Thyroid gland (tissue), 4 donors: ENCODE data around the gene MAST4.

Experiments
- POLR2A ChIP-seq, 2 donors: fragments of 450-650 bp; IDR thresholded peaks; one replicate each; pipeline ENCODE4 v1.6.1; 2017; ENCODE audit warnings: antibody characterized with exemption in 2 of 2, mild to moderate bottlenecking in 2 of 2, moderate library complexity in 1 of 2
- TF ChIP-seq, protein P1 (sequence below), 6 experiments: fragments of 200-600 bp in 3 of 6; fragments of 450-650 bp in 3 of 6; sonication (generic) in 3 of 6; IDR thresholded peaks; one replicate each; pipeline ENCODE4 v1.5.1; 2016 to 2019; ENCODE audit warnings: antibody characterized with exemption in 6 of 6, mild to moderate bottlenecking in 2 of 6, inconsistent platforms in 1 of 6, moderate library complexity in 1 of 6

- TF ChIP-seq, protein P1, sequence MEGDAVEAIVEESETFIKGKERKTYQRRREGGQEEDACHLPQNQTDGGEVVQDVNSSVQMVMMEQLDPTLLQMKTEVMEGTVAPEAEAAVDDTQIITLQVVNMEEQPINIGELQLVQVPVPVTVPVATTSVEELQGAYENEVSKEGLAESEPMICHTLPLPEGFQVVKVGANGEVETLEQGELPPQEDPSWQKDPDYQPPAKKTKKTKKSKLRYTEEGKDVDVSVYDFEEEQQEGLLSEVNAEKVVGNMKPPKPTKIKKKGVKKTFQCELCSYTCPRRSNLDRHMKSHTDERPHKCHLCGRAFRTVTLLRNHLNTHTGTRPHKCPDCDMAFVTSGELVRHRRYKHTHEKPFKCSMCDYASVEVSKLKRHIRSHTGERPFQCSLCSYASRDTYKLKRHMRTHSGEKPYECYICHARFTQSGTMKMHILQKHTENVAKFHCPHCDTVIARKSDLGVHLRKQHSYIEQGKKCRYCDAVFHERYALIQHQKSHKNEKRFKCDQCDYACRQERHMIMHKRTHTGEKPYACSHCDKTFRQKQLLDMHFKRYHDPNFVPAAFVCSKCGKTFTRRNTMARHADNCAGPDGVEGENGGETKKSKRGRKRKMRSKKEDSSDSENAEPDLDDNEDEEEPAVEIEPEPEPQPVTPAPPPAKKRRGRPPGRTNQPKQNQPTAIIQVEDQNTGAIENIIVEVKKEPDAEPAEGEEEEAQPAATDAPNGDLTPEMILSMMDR (IDR thresholded peaks at IDR 0.05) = no peak
- TF ChIP-seq POLR2A (IDR thresholded peaks at IDR 0.05) = no peak
Observed at GRCh38 chr5:66634601-66635000, 38.4 kb downstream of the MAST4 start.
